ENCODE measurements around the gene STEEP1.

DNA sequence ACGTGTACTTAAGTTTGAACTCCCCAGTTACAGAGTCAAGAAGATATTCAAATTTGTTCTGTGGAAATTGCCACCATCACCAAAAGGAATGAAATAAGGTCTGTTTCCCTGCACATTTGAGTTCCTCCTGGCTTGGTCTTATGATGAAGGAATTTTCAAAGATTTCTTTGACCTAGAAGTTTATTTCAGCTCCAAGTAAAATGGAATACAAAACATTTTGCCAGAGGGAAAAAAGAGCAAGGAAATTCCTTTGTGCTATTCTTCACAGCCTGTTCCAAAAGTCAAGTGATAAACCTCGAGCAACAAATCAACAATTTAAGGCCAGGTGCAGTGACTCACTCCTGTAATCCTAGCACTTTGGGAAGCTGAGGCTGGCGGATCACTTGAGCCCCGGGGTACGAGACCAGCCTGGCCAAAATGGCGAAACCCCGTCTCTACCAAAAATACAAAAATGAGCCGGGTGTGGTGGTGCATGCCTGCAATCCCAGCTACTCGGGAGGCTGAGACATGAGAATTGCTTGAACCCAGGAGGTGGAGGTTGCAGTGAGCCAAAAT is 37.6 kb upstream of the STEEP1 start:
- no peak for TF ChIP-seq POLR2A (IDR thresholded peaks at IDR 0.05; ENCODE audit: low read length)
- no peak for TF ChIP-seq GATA1 (IDR thresholded peaks at IDR 0.05; ENCODE audit: low read depth, low read length)
